IMR-90 (cell line): Measurements from ENCODE around the gene ZNF765. TPM values are rescaled to one million over a fixed set of nuclear protein-coding genes. Genes with fewer than 3 reads are reported as not detected.
A peak's percentile ranks its signal among the peaks of the same experiment; 100 is the strongest.
"Not testable (repeated sequence)": the region's sequence is repeated elsewhere in the genome, so short reads cannot be mapped to it uniquely, and the experiment has no call there.

Experiments
- ATAC-seq: fragments of 200-7000 bp; cut with Tn5 transposase; 2 replicates; pipeline ENCODE4 v1.9.1; 2020; ENCODE audit warnings: low read depth, mild to moderate bottlenecking, moderate library complexity
- BruUV-seq: library from RNA; stranded (reverse); fragments of 400-500 nt; replicated peaks from 2 replicates; lab custom pipeline; 2021; lab: Mats Ljungman, UMichigan
- CTCF ChIA-PET: fragments of 300-600 bp; formaldehyde crosslinking; extraction: SDS; loops from one replicate; lab custom pipeline; 2021; ENCODE audit warnings: antibody characterized with exemption; lab: Yijun Ruan, JAX
- POLR2A ChIA-PET: fragments of 300-600 bp; sonication (Branson Sonifier 250); formaldehyde crosslinking; loops from one replicate; lab custom pipeline; 2022; ENCODE audit warnings: antibody characterized with exemption; ENCODE audit not compliant: unreplicated experiment; lab: Charles Lee
- DNase-seq: peaks from one replicate; pipeline ENCODE4 v3.0.0; 2013
- H2AFZ ChIP-seq: replicated peaks from 2 replicates; pipeline ENCODE3; 2013; ENCODE audit warnings: low read length, mild to moderate bottlenecking; ENCODE audit not compliant: poor library complexity
- H2AK5ac ChIP-seq: 2 replicates; pipeline ENCODE4 v1.6.1; 2013; ENCODE audit warnings: low read depth, low read length, inconsistent platforms
- H2AK9ac ChIP-seq: replicated peaks from 2 replicates; pipeline ENCODE3; 2013; ENCODE audit warnings: mild to moderate bottlenecking, low read depth, low read length, moderate library complexity; ENCODE audit not compliant: poor library complexity
- H2BK120ac ChIP-seq: 2 replicates; pipeline ENCODE4 v1.6.1; 2013; ENCODE audit warnings: low read depth, low read length, inconsistent platforms
- H2BK15ac ChIP-seq: 3 replicates; pipeline ENCODE4 v1.6.1; 2013; ENCODE audit warnings: low read depth, low read length, inconsistent platforms
- H2BK20ac ChIP-seq: 2 replicates; pipeline ENCODE4 v1.6.1; 2013; ENCODE audit warnings: low read depth, mild to moderate bottlenecking, inconsistent platforms, low read length, moderate library complexity
- H2BK5ac ChIP-seq: 2 replicates; pipeline ENCODE4 v1.6.1; 2013; ENCODE audit warnings: mild to moderate bottlenecking, low read depth, low read length, inconsistent platforms; ENCODE audit not compliant: poor library complexity, severe bottlenecking
- H3K14ac ChIP-seq: replicated peaks from 2 replicates; pipeline ENCODE4 v1.6.1; 2013; ENCODE audit warnings: low read depth, low read length, inconsistent platforms
- H3K18ac ChIP-seq: 2 replicates; pipeline ENCODE4 v1.6.1; 2013; ENCODE audit warnings: low read depth, low read length, control low read depth
- H3K23ac ChIP-seq: 2 replicates; pipeline ENCODE4 v1.6.1; 2013; ENCODE audit warnings: low read depth, low read length, inconsistent platforms
- H3K27ac ChIP-seq: 2 replicates; pipeline ENCODE4 v1.5.1; 2013; ENCODE audit warnings: mild to moderate bottlenecking, control low read depth, low read length; ENCODE audit not compliant: insufficient read depth
- H3K27me3 ChIP-seq: 2 replicates; pipeline ENCODE4 v1.6.1; 2013; ENCODE audit warnings: low read length; ENCODE audit not compliant: control insufficient read depth, insufficient read depth
- H3K36me3 ChIP-seq: 2 replicates; pipeline ENCODE4 v1.6.1; 2013; ENCODE audit warnings: low read length, mixed read lengths; ENCODE audit not compliant: control insufficient read depth, insufficient read depth
- H3K4ac ChIP-seq: 2 replicates; pipeline ENCODE4 v1.6.1; 2013; ENCODE audit warnings: low read depth, low read length, inconsistent platforms
- H3K4me1 ChIP-seq: 2 replicates; pipeline ENCODE4 v1.6.1; 2013; ENCODE audit warnings: low read length, mixed read lengths; ENCODE audit not compliant: control insufficient read depth, insufficient read depth
- H3K4me2 ChIP-seq: 2 replicates; pipeline ENCODE4 v1.6.1; 2013; ENCODE audit warnings: low read depth, mild to moderate bottlenecking, control low read depth, low read length, moderate library complexity
- H3K4me3 ChIP-seq: 2 replicates; pipeline ENCODE4 v1.5.1; 2013; ENCODE audit warnings: low read depth, mild to moderate bottlenecking, control low read depth, low read length, moderate library complexity; ENCODE audit not compliant: insufficient read depth
- H3K56ac ChIP-seq: 2 replicates; pipeline ENCODE4 v1.6.1; 2013; ENCODE audit warnings: low read length, inconsistent platforms; ENCODE audit not compliant: insufficient read depth; ENCODE audit errors: extremely low read depth
- H3K79me1 ChIP-seq, 2 experiments: 2 replicates each; pipeline ENCODE4 v1.6.1; 2013; ENCODE audit warnings: low read length in 2 of 2, inconsistent platforms in 1 of 2, low read depth in 1 of 2
- H3K9ac ChIP-seq: 2 replicates; pipeline ENCODE4 v1.6.1; 2013; ENCODE audit warnings: low read depth, low read length, control low read depth
- H3K9me1 ChIP-seq: 2 replicates; pipeline ENCODE4 v1.6.1; 2013; ENCODE audit warnings: low read length, inconsistent platforms; ENCODE audit not compliant: insufficient read depth
- H3K9me3 ChIP-seq: 2 replicates; pipeline ENCODE4 v1.6.1; 2013; ENCODE audit warnings: low read length; ENCODE audit not compliant: control insufficient read depth, insufficient read depth
- H4K20me1 ChIP-seq: 2 replicates; pipeline ENCODE4 v1.6.1; 2013; ENCODE audit warnings: low read length, inconsistent platforms; ENCODE audit not compliant: insufficient read depth
- H4K5ac ChIP-seq: 2 replicates; pipeline ENCODE4 v1.6.1; 2013; ENCODE audit warnings: mild to moderate bottlenecking, low read depth, low read length, control low read depth
- H4K8ac ChIP-seq, 2 experiments: 2 replicates each; pipeline ENCODE4 v1.6.1; 2013; ENCODE audit warnings: low read depth in 2 of 2, low read length in 2 of 2, control low read depth in 1 of 2, inconsistent platforms in 1 of 2
- H4K91ac ChIP-seq: 2 replicates; pipeline ENCODE4 v1.6.1; 2013; ENCODE audit warnings: low read depth, low read length, inconsistent platforms; ENCODE audit not compliant: insufficient read depth
- WGBS, 2 experiments: methylation state at CpG; one replicate each; pipeline versions ENCODE4 v1.1.5 to v1.1.7; 2013; ENCODE audit warnings: missing lambda C conversion rate in 2 of 2; ENCODE audit not compliant: insufficient read length in 1 of 2; ENCODE audit errors: extremely low coverage in 2 of 2; 5-methylcytosine and 5-hydroxymethylcytosine counted together
- dilution Hi-C: fragments of 300-500 bp; cut with HindIII; formaldehyde crosslinking; loops from one replicate; pipeline ENCODE4 v1.14.3; 2018; ENCODE audit warnings: low sequenced_read_pairs; ENCODE audit not compliant: unreplicated experiment
- in situ Hi-C: fragments of 300-500 bp; cut with MboI; formaldehyde crosslinking; loops from 3 replicates; pipeline ENCODE4 v1.14.3; 2019; ENCODE audit warnings: low sequenced_read_pairs, inconsistent platforms, mixed read lengths
- intact Hi-C: fragments of 100-400 bp; cut with micrococcal nuclease; formaldehyde crosslinking; loops from 2 replicates; pipeline ENCODE4 v1.10.0; 2022
- polyA plus RNA-seq, 3 experiments: library from polyadenylated mRNA; depleted of rRNA; stranded (reverse); fragments of >200 nt; gene quantifications; 2 replicates each; pipeline ENCODE4 v1.2.3, GENCODE V29; 2012; ENCODE audit warnings: low replicate concordance in 1 of 3
- total RNA-seq: library from RNA; depleted of rRNA; stranded (reverse); fragments of >200 nt; gene quantifications from 2 replicates; pipeline ENCODE4 v1.2.3, GENCODE V29; 2012

The ZNF765 gene
- total and polyA plus RNA-seq, 2 of the 4 experiments (the other 2 are of a cell fraction): 2.3 to 18.1 TPM

- H4K20me1 ChIP-seq, BruUV-seq, H3K18ac ChIP-seq, CTCF ChIA-PET, H3K9me3 ChIP-seq, H3K23ac ChIP-seq, DNase-seq, H4K5ac ChIP-seq, H3K4ac ChIP-seq, H4K8ac ChIP-seq, H3K36me3 ChIP-seq, ATAC-seq, H2BK20ac ChIP-seq, H3K4me1 ChIP-seq, POLR2A ChIA-PET, H3K27me3 ChIP-seq, H3K27ac ChIP-seq, H3K9ac ChIP-seq, dilution Hi-C loops, H2BK15ac ChIP-seq, H3K9me1 ChIP-seq, H2AK5ac ChIP-seq, H4K91ac ChIP-seq, H3K79me1 ChIP-seq, H2AFZ ChIP-seq, H2BK5ac ChIP-seq, H3K14ac ChIP-seq, intact Hi-C loops, in situ Hi-C loops, H2AK9ac ChIP-seq, H2BK120ac ChIP-seq, H3K56ac ChIP-seq: not testable (repeated sequence)
- peak overlapping the region; percentile 67 for H3K4me2 ChIP-seq
- WGBS, 2 experiments: no CpG with 5 or more reads among the region's 8 CpGs
- H3K4me3 ChIP-seq: peak overlapping the region; percentile 72; the same call in 1 of the 2 replicates
Measured at GRCh38 chr19:53468628-53469027, 73.7 kb downstream of the ZNF765 start.
